ENCODE results near the gene MAGED2.
"Not testable (repeated sequence)": the region's sequence is repeated elsewhere in the genome, so short reads cannot be mapped to it uniquely, and the experiment has no call there.

Gene MAGED2

DNA sequence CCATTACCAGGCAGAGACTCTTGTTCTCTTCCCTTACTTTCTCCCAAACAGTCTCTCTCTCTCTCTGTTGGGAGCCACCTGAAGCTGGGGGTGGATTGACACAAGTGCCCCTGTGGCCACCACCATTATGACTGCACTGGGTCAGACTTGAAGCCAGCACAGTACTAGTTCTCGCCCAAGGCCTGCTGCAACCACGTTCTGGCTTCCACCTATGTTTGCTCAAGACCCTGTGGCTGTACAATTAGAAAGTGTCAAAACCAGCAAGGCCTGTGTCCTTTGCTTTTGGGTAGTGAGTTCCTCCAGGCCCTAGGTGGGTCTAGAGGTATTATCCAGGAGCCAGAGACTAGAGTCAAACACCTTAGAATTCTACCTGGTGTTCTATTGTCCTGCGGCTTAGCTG, 31.0 kb downstream of the MAGED2 start:
- no peak for DNase-seq (ENCODE audit: low spot score)
- no peaks in the 10 kb centered on the region for H3K9me3 Mint-ChIP-seq
- H3K27ac Mint-ChIP-seq, result no peak overlapping the region
- peaks cover 9% of the 10 kb centered on the region for H3K27me3 Mint-ChIP-seq (ENCODE audit: low read depth)
- H3K4me1 Mint-ChIP-seq (ENCODE audit: low read depth), result no peaks in the 10 kb centered on the region
- H3K36me3 Mint-ChIP-seq (ENCODE audit: low read depth), result no peaks in the 10 kb centered on the region
- H3K4me3 Mint-ChIP-seq, result no peak overlapping the region

DNA sequence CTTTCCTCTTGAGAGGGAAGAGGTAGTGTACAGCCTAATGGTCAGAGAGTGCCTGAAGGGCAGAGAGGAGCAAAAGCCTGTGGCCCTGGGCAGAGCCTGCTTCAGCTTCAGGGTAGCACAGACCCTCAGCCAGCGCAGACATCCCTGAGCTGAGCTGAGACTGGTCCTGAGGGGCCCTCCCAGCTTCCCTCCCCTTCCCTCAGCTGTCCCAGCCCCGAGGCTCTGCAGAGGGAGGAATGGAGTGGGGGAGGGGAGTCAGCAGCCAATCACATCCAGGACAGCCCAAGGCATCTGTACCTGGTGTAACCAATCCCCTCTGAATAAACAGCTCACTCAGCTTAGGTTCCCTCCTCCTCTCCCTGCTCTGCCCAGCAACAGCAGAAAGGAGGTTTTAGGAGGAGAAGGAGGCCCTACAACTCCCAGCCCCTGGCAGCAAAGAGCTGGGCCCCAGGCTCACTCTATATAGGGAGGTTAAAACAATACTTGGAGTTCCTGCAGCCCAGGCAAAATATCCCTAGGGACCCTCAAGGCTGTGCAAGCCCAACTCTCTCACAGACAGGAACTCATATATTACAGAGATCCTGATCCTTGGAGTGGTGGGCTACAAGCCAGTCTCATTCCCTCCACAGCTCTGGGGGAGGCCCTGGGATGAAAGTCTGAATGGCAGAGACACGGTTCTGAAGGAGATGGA, 33.8 kb downstream of the MAGED2 start:
- not testable (repeated sequence) for H3K27me3 Mint-ChIP-seq (ENCODE audit: low read depth); H3K9me3 Mint-ChIP-seq; H3K4me3 Mint-ChIP-seq; DNase-seq (ENCODE audit: low spot score); H3K27ac Mint-ChIP-seq; H3K4me1 Mint-ChIP-seq (ENCODE audit: low read depth); H3K36me3 Mint-ChIP-seq (ENCODE audit: low read depth)

DNA sequence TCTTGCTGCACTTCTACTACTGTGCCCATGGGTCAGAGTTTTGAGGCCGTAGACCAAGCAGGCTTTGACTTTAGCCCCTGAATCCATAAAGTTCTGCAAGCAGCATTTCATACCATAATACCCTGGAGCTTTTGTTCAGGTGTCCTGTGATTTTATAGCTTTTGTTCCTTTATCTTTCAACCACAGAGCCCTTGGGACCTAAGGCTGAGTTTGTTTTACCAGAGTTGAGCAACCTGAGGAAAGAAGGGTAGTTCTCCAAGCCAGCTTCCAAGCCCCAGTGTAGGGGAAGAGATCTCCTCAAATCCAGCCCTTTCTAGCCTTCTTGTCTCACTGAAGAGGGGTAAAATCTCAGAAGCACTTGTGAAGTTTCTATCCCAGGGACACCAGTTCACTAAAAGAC, 35.1 kb downstream of the MAGED2 start:
- no peaks in the 10 kb centered on the region for H3K9me3 Mint-ChIP-seq
- DNase-seq (ENCODE audit: low spot score), result no peak
- H3K4me1 Mint-ChIP-seq (ENCODE audit: low read depth), result no peaks in the 10 kb centered on the region
- H3K4me3 Mint-ChIP-seq, result no peak overlapping the region
- no peak overlapping the region for H3K27ac Mint-ChIP-seq
- H3K36me3 Mint-ChIP-seq (ENCODE audit: low read depth), result no peaks in the 10 kb centered on the region
- H3K27me3 Mint-ChIP-seq (ENCODE audit: low read depth), result no peaks in the 10 kb centered on the region

DNA sequence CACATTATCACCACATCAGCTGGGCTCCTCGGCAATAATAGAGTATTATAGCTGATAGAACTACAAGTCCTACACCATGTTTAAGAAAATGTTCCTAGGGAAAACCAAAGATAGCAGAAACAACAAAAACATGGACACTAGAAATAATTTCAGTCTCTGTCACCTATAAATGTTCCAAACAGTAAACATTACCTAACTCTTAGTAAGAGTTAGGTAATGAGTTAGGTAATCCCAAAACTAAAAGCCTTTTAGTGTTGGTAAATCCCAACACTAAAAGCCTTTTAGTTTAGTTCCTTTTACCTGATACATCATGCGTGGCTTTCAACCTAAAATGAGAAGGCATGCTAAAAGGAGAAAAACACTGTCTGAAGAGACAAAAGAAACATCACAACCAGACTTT, 35.5 kb downstream of the MAGED2 start:
- no peaks in the 10 kb centered on the region for H3K4me1 Mint-ChIP-seq (ENCODE audit: low read depth)
- no peaks in the 10 kb centered on the region for H3K27me3 Mint-ChIP-seq (ENCODE audit: low read depth)
- DNase-seq (ENCODE audit: low spot score), result no peak
- no peaks in the 10 kb centered on the region for H3K36me3 Mint-ChIP-seq (ENCODE audit: low read depth)
- no peak overlapping the region for H3K27ac Mint-ChIP-seq
- no peak overlapping the region for H3K4me3 Mint-ChIP-seq
- H3K9me3 Mint-ChIP-seq, result no peaks in the 10 kb centered on the region

DNA sequence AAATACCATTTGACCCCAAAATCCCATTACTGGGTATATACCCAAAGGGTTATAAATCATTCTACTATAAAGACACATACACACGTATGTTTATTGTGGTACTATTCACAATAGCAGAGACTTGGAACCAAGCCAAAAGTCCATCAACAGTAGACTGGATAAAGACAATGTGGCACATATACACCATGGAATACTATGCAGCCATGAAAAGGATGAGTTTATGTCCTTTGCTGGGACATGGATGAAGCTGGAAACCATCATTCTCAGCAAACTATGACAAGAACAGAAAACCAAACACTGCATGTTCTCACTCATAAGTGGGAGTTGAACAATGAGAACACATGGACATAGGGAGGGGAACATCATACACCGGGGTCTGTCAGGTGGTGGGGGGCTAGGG, 40.2 kb downstream of the MAGED2 start:
- not testable (repeated sequence) for H3K36me3 Mint-ChIP-seq (ENCODE audit: low read depth); H3K4me3 Mint-ChIP-seq; DNase-seq (ENCODE audit: low spot score); H3K9me3 Mint-ChIP-seq; H3K27me3 Mint-ChIP-seq (ENCODE audit: low read depth); H3K4me1 Mint-ChIP-seq (ENCODE audit: low read depth); H3K27ac Mint-ChIP-seq

DNA sequence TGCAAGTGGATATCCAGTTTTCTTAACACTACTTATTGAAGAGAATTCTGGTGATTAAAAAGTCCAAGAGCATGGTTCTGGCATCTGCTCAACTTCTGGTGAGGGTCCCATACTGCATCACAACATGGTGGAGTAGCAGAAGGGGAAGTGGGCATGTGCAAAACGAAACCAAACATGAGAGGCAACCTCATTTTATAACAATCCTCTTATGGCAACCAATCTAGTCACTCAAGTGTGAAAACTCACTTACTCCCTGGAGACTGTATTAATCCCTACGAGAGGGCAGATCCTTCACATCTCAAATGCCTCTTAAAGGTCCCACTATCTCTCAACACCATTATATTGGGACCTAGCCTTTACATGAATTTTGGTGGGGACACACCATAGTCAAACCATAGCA, 57.7 kb downstream of the MAGED2 start:
- H3K4me3 Mint-ChIP-seq, result no peak overlapping the region
- H3K9me3 Mint-ChIP-seq, result peaks cover 6% of the 10 kb centered on the region
- H3K36me3 Mint-ChIP-seq (ENCODE audit: low read depth), result no peaks in the 10 kb centered on the region
- H3K27ac Mint-ChIP-seq, result no peak overlapping the region
- DNase-seq (ENCODE audit: low spot score), result no peak
- H3K27me3 Mint-ChIP-seq (ENCODE audit: low read depth), result no peaks in the 10 kb centered on the region
- no peaks in the 10 kb centered on the region for H3K4me1 Mint-ChIP-seq (ENCODE audit: low read depth)
